GM12801 (cell line): ENCODE measurements around the gene TRAF3IP1.

Source experiments
- CTCF ChIP-seq: IDR thresholded peaks from one replicate; pipeline ENCODE4 v1.5.1; 2011; ENCODE audit warnings: control low read depth; ENCODE audit not compliant: insufficient read length; ENCODE audit errors: extremely low read depth

TRAF3IP1 gene, protein sequence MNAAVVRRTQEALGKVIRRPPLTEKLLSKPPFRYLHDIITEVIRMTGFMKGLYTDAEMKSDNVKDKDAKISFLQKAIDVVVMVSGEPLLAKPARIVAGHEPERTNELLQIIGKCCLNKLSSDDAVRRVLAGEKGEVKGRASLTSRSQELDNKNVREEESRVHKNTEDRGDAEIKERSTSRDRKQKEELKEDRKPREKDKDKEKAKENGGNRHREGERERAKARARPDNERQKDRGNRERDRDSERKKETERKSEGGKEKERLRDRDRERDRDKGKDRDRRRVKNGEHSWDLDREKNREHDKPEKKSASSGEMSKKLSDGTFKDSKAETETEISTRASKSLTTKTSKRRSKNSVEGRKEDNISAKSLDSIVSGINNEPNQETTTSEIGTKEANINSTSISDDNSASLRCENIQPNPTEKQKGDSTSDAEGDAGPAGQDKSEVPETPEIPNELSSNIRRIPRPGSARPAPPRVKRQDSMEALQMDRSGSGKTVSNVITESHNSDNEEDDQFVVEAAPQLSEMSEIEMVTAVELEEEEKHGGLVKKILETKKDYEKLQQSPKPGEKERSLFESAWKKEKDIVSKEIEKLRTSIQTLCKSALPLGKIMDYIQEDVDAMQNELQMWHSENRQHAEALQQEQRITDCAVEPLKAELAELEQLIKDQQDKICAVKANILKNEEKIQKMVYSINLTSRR

GRCh38 chr2:238320246-238320647 is at the start of gene TRAF3IP1:
Gene TRAF3IP1 (plus strand): TSS chr2:238320518. CDS start chr2:238320663, 145 bp downstream.
- no peak for TF ChIP-seq CTCF

DNA sequence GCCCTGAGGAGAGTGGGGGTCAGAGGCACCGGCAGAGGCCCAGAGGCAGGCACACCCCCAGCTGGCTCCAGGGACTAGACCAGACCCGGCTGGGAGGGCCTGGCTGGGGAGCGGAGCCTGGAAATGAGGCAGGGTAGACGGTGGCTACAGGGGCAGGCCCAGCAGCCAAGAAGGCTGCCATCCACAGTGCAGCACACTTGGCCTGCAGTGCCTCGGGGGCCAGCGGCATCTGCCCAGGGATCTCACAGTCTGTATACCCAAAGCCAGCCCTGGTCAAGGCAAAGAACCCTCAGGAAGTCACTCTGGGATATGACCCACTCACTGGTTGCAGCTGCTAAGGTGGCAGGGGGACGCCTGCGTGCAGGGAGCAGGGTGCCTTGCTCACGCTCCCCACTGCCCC is 49.7 kb upstream of the TRAF3IP1 start:
- no peak for TF ChIP-seq CTCF

GRCh38 chr2:238271061-238271554 is 49.2 kb upstream of the TRAF3IP1 start:
- no peak for TF ChIP-seq CTCF

- TF ChIP-seq CTCF, result no peak
Measured at GRCh38 chr2:238272156-238272555, 48.2 kb upstream of the TRAF3IP1 start.

- no peak for TF ChIP-seq CTCF
Measured at GRCh38 chr2:238274152-238274865, 46.0 kb upstream of the TRAF3IP1 start.

GRCh38 chr2:238277695-238278094 is 42.6 kb upstream of the TRAF3IP1 start:
- TF ChIP-seq CTCF, result no peak

- no peak for TF ChIP-seq CTCF
Measured at GRCh38 chr2:238278626-238279323, 41.5 kb upstream of the TRAF3IP1 start.
